HG02571 (cell line): ENCODE results near the gene CCIN.
"Not testable (repeated sequence)": the region's sequence is repeated elsewhere in the genome, so short reads cannot be mapped to it uniquely, and the experiment has no call there.

Experiments
- ATAC-seq: cut with Tn5 transposase; IDR thresholded peaks from one replicate; pipeline ENCODE4 v1.9.1; 2021; ENCODE audit warnings: mild to moderate bottlenecking, moderate library complexity; ENCODE audit not compliant: unreplicated experiment

CCIN gene

DNA sequence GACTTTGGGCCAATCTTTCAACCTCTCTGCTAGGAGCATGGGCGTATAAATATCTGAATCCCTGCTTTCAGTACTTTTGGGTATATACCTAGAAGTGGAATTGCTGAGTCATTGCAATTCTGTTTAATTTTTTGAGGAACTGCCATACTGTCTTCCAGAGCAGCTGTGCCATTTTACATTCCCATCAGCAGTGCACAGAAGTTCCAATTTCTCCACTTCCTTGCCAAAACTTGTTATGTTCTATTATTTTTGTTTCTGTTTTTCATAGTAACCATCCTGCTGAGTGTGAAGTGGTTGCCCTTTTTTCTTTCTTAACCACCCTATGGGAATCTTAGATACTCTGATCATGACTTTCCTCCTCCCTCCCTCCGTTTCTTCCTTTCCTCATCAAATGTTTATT lies 11.1 kb upstream of the CCIN start:
- ATAC-seq: no peak

DNA sequence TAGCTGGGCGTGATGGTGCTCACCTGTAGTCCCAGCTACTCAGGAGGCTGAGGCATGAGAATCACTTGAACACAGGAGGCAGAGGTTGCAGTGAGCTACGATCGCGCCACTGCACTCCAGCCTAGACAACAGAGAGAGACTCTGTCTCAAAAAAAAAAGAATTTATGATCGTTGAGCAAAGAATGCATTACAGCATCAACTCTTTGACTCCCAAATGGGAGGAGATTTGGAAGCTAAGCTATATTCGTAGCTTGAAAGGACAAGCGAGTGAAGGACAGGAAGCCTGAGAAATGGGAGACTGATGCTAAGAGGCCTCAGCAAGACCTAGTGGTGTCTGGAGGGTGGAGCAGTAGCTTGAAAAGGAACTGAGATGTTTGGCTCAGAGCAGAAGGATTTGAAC lies 10.3 kb upstream of the CCIN start:
- no peak for ATAC-seq

DNA sequence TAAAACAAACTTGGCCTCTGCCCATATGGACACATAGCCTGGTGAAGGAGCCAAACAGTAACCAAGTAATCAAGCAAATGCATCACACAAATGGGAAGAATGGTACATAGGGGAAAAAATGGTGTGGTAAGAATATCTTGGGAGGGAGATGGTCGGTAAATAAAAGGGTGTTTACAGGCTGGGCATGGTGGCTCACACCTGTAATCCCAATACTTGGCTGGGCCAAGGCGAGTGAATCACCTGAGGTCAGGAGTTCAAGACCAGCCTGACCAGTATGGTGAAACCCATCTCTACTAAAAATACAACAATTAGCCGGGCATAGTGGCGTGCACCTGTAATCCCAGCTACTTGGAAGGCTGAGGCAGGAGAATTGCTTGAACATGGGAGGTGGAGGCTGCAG lies 9.7 kb upstream of the CCIN start:
- not testable (repeated sequence) for ATAC-seq

DNA sequence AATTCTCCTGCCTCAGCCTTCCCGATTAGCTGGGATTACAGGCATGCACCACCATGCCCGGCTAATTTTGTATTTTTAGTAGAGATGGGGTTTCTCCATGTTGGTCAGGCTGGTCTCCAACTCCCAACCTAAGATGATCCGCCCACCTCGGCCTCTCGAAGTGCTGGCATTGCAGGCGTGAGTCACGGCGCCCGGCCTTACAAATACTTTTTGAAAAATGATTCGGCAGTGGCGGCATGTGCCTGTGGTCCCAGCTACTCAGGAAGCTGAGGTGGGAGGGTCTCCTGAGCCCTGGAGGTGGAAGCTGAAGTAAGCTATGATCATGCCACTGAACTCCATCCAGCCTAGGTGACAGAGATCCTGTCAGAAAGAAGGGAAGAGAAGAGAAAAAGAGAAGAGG lies 9.1 kb upstream of the CCIN start:
- not testable (repeated sequence) for ATAC-seq

DNA sequence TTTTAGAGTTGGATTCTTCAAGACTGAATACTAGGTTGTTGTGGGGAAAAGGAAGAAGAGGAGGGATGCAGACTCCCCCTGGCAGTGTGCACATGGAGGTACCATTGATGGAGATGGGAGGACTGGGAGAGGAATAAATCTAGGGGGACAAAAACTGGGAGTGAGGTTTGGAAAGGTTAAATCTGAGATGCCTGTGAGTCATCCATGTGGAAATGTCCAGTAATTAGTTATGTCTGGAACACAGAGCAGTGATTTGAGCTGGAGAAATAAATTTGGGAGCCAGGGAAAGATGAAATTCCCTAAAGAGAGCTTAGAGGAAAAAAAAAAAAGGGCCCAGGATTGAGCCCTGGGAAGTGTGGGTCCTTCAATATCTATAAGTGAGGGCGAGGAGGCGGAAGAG lies 8.0 kb upstream of the CCIN start:
- ATAC-seq: no peak

DNA sequence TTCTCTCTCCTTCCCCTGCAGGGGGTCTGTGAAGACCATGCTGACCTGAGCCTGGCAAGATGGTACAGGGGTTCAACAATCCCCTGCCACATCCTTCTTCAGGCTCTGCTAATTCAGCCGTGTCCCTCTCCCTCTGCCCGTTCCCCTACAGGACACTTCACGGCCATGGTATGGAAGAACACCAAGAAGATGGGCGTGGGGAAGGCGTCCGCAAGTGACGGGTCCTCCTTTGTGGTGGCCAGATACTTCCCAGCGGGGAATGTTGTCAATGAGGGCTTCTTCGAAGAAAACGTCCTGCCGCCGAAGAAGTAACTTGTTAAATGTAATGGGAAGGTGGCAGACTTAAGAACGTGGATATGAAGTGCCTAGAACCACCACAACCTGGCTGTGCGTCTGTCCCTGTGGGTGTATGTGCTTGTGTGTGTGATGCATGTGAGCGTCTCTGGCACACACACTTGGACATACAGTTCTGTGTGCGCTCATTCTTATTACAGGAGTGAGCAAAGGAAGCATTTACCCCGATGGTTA lies 6.9 kb upstream of the CCIN start:
- no peak for ATAC-seq

DNA sequence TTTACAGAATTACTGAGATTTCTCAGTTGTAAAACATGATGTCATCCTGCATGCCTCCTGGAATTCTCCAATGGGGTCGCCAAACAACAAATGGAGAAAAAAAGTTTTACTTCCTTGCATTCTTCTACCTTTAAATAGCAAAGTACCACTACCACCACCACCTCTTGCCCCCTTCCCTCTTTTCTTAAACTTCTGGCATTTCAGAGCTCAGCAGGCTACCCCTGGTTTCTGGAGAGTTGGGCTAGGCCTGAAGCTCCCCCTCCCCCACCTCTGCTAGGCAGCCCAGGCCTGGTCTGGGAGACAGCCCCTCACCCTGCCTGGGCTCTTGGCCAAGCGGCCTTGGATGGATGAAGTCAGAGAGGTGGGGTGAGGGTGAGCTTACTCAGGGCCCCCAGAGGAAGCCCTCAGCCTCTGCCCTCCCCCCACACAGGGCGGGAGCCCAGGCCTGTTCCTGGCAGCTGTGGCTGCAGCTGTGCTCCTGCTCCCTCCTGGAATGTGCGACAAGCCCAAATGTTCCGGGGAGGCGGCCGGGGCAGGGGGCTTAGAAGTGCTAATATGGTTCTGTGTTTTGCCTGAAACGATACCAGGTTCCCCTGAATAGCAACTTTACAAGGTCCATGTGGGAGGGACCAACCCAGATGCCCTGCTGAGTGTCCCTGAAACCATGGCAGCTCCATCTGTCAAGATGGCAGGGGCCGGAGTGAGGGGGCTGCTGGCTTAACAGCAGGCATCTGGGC lies 6.0 kb upstream of the CCIN start:
- ATAC-seq: no peak

DNA sequence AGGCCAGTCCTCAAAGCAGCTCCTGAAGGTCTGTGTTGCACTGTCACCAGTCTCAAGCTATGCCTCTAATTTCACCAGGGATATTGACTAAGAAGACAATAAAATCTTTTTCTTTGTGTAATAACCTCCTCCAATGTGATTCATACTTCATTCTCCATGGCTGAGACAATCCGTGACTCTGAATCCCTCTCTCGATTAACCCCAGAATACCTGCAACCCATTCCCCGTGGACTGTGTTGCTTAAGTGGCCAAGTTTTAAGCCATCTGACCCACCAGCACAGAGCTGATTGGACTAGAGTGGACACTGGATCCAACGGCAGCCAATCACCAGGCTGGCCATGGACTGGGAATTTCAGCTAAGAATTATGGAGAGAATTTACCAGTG lies 5.4 kb upstream of the CCIN start:
- ATAC-seq: no peak

DNA sequence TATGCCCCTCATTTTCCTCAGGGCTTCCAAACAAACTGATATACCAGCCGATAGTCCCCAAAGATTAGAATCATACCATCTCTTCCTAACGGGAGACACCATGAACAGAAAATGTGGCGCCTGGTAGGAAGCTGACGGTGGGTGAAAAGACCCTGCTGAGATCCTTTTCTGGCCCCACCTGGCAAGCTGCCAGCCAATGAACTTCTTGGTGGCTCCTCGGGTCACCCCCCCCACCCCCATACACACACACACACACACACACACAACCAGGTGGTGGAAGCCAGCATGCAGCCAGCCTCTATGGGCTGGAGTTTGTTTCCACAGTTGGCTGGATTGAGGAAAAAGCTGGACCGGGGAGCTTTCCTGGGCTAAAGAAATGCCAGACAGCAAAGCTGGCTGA lies 4.8 kb upstream of the CCIN start:
- no peak for ATAC-seq

DNA sequence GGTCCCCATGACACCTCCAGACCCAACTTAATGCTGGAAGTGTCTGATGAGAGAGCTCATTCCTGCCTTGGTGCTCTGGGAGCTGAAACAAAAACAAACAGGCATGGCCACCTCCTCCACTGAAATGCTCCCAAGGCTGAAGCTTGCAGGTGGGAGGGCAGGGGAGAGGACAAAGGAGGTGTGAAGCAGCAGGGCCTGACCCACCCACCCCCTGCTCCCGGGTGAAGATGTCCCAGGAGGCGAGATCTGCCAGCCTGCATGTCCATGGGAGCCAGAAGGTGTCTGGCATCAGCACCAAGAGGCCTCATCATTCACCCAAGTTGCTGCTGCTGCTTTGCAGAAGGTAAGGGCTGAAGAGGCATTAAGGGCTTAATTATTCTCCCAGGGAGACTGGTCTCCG lies 4.2 kb upstream of the CCIN start:
- no peak for ATAC-seq

DNA sequence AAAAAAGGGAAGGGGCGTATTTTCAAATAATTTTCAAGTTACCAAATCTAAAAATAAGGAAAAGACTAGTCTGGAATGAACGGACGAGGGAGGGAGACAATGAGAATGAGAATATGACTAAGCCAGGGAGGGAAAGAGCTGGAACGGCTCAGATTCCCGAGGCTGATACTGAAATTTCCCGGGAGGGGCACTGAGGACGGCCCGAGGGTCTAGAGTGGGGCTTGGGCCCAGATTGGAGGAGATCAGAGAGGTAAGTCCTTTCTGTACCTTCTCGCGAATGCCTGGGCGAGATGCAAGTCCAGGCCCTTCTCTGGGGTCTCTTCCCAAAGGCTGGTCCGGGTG lies 3.4 kb upstream of the CCIN start:
- ATAC-seq: no peak

DNA sequence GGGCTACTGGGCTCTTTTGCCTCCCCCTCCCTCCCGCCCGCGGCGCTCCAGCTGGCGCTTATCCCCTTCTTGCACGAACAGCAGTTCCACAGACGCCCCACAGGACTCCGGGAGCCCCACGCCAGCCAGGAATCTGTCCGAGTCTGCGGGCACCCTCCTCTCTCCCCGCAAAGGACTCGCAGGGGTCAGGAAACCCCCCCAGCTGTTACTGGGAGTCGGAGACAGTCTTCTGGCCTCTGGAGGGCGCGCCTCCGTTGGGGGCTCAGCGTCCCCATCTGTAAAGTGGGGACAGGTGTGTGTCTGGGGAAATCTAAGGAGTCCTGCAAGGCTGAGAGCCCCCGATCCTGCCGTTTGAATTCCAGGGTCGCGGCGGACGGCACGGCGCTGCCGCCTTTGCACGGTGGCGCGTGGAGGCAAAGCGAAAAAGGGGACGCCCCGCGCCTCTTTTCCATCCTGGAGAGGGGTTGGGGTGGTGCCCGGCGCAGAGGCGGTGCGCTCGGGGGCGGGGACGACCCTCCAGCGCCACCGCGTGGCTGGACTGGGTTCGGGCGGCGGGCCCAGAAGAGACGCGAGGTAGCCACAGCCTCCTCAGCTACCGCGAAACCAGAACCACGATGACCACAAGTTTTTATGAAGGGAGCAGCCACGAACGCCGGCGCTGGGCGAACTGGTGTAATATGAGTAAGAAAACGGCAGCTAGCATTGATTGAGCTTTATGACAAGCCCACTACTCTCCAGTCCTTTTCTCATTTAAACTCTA lies 2.8 kb upstream of the CCIN start:
- ATAC-seq: peak; percentile 87

DNA sequence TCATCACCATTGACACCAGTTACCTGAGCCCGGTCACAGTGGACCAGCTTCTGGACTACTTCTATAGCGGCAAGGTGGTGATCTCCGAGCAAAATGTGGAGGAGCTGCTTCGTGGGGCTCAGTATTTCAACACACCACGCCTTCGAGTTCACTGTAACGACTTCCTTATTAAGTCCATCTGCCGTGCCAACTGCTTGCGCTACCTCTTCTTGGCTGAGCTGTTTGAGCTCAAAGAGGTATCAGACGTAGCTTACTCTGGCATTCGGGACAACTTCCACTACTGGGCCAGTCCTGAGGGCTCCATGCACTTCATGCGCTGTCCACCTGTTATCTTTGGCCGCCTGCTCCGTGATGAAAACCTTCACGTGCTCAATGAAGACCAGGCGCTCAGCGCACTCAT lies 520 bp downstream of the CCIN start:
- ATAC-seq: no peak

DNA sequence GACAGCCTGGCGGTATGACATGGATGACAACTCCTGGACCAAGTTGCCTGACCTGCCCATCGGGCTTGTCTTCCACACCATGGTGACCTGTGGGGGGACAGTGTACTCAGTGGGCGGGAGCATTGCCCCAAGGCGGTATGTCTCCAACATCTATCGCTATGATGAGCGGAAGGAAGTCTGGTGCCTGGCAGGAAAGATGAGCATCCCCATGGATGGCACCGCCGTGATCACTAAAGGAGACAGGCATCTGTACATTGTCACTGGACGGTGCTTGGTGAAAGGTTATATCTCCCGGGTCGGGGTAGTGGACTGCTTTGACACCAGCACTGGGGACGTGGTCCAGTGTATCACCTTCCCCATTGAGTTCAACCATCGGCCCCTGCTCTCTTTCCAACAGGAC lies 1.3 kb downstream of the CCIN start:
- ATAC-seq: no peak

DNA sequence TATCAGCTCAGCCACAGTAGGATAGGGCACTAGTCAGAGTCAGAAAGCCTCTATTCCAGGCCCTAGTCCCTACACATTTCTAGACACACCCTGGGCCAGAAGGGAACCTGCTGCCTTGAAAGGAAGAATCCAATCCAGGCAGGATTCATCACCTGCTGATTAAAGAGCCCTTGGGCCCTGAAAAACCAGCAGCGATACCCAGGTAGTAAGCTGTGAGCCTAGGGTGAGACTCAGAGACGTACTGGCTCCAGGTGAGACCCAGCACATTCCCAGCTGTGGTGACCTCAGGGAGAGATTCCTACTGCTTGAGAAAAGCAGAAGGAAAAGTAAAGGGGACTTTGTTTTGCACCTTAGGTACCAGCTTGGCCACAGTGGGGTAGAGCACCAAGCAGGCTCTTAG lies 4.7 kb downstream of the CCIN start:
- no peak for ATAC-seq

DNA sequence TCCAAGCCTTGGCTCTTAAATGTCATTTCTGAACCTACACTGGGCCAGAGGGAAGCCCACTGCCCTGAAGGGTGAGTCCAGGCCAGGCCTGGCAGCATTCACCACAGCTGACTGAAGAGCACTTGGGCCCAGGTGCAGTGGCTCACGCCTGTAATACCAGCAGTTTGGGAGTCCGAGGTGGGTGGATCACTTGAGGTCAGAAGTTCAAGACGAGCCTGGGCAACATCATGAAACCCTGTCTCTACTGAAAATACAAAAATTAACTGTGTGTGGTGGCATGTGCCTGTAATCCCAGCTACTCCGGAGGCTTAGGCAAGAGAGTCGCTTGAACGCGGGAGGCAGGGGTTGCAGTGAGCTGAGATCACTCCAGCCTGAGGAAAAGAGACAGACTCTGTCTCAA lies 5.1 kb downstream of the CCIN start:
- ATAC-seq: no peak

DNA sequence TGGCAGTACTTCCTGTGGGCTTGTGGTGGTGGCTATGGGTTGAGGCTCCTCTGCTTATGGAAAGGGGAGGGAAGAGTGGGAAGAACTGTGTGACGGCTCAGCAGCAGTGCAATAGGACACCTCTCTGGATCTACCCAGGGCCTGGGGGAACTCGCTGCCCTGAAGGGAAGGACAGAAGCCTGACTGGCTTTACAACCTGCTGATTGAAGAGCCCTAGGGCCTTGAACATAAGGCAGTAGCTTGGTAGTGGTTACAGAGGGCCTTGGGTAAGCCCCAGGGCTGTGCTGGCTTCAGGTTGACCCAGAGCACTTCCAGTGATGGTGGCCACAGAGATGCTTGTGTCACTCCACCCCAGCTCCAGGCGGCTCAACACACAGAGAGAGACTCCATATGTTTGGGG lies 5.5 kb downstream of the CCIN start:
- no peak for ATAC-seq

DNA sequence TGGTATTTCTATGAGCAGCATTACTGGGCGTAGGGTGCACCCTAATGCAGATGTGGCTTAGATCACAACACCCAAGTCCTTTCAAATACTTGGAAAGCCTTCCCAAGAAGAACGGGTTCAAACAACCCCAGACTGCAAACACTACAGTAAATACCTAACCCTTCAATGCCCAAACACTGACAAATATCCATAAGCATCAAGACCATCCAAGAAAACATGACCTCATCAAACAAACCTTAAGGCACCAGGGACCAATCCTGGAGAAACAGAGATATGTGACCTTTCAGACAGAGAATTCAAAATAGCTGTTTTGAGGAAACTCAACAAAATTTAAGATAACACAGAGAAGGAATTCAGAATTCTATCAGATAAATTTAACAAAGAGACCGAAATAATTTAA lies 6.0 kb downstream of the CCIN start:
- not testable (repeated sequence) for ATAC-seq

DNA sequence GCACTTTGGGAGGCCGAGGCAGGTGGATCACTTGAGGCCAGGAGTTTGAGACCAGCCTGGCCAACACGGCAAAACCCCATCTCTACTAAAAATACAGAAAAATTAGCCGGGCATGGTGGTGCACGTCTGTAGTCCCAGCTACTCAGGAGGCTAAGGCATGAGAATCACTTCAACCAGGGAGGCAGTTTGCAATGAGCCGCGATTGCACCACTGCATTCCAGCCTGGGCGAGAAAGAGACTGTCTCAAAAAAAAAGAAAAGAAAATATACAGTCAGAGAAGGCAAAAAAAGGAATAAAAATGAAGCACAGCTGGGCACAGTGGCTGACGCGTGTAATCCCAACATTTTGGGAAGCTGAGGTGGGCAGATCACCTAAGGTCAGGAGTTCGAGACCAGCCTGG lies 7.3 kb downstream of the CCIN start:
- ATAC-seq: not testable (repeated sequence)

DNA sequence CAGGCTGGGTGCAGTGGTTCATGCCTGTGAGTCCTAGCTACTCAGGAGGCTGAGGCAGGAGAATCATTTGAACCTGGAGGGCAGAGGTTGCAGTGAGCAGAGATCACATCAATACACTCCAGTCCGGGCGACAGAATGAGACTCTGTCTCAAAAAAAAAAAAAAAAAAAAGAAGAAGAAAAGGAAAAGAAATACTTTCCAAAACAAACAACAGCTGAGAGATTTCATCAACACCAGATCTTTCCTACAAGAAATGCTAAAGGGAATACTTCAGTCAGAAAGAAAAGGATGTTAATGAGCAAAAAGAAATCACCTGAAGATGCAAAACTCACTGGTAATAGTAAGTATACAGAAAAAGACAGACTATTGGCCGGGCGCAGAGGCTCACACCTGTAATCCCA lies 8.4 kb downstream of the CCIN start:
- ATAC-seq: no peak

DNA sequence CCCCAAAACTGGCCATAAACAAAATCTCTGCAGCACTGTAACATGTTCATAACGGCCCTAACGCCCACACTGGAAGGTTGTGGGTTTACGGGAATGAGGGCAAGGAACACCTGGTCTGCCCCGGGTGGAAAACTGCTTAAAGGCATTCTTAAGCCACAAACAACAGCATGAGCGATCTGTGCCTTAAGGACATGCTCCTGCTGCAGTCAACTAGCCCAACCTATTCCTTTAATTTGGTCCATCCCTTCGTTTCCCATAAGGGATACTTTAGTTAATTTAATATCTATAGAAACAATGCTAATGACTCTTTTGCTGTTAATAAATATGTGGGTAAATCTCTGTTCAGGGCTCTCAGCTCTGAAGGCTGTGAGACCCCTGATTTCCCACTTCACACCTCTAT lies 11.1 kb downstream of the CCIN start:
- not testable (repeated sequence) for ATAC-seq

DNA sequence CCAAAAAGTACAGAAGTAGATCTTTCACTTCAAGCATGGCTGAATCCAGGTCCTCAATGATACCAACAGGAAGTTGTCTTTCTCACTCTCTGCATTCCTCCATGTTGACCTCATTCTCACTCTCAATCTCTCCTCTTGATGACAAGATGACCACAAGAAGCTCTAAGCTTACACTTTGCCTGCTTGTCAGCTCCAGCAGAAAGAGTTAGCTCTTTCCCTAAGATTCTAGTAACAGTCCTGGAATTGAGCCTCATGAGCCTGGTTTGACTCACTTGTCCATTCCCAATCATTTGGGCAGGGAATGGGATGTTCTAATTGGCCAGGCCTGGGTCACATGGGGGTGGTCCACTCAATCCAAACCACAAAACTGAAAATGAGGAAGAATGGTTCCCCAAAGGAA lies 18.2 kb downstream of the CCIN start:
- no peak for ATAC-seq

DNA sequence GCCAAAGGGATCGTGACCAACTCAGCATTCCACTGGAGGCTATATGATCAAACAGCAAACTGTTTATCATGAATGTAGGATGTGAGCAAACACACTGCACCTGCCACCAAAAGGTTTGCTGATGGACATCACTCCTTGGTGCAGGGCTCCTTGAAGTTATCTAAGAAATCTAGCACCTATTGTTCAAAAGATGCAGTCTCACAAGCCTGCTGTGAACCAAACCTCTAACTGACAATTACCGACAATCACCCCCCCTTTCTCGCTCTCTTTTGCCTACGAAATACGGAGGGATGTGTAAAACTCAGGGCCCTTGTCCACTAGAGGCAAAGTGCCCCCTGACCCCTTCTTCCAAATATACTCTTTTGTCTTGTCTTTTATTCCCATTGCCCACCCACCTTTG lies 19.0 kb downstream of the CCIN start:
- no peak for ATAC-seq
